Prostate gland (tissue), 2 donors: ENCODE results near the gene KLF6. TPM values are rescaled to one million over a fixed set of nuclear protein-coding genes. Genes with fewer than 3 reads are reported as not detected.

ENCODE experiments used
- DNase-seq: peaks from one replicate; pipeline ENCODE4 v3.0.0-alpha.2; 2019; ENCODE audit warnings: low spot score
- H3K27ac ChIP-seq, 2 donors: fragments of 200-600 bp; sonication (generic); 2 replicates each; pipeline ENCODE4 v1.5.1; 2017 to 2019
- H3K27me3 ChIP-seq: fragments of 200-600 bp; sonication (generic); replicated peaks from 2 replicates; pipeline ENCODE4 v1.5.1; 2019; ENCODE audit not compliant: insufficient read depth
- H3K36me3 ChIP-seq, 2 donors: fragments of 200-600 bp; sonication (generic); 1 replicate in 1 of 2; 2 replicates in 1 of 2; pipeline versions ENCODE4 v1.5.1 to v1.8.1; 2017 to 2019
- H3K4me1 ChIP-seq: fragments of 200-600 bp; sonication (generic); replicated peaks from 2 replicates; pipeline ENCODE4 v1.5.1; 2019
- H3K4me3 ChIP-seq, 2 donors: fragments of 200-600 bp; sonication (generic); 2 replicates each; pipeline ENCODE4 v1.5.1; 2017 to 2019
- H3K9me3 ChIP-seq: fragments of 200-600 bp; sonication (generic); 2 replicates; pipeline ENCODE4 v1.5.1; 2017
- POLR2A ChIP-seq: fragments of 450-650 bp; IDR thresholded peaks from one replicate; pipeline ENCODE4 v1.6.1; 2016; ENCODE audit warnings: antibody characterized with exemption, mild to moderate bottlenecking
- POLR2AphosphoS5 ChIP-seq: sonication (generic); formaldehyde crosslinking; IDR thresholded peaks from one replicate; pipeline ENCODE4 v1.6.1; 2017; ENCODE audit warnings: antibody characterized with exemption
- WGBS: methylation state at CpG from one replicate; pipeline ENCODE4 v1.1.5; 2018; 5-methylcytosine and 5-hydroxymethylcytosine counted together
- intact Hi-C: fragments of 100-400 bp; cut with DNase I; formaldehyde crosslinking; loops from one replicate; pipeline ENCODE4 v1.14.2; 2022
- total RNA-seq, 2 donors: library from RNA; depleted of rRNA; stranded (reverse); fragments of >200 nt; gene quantifications; one replicate each; pipeline ENCODE4 v1.1.0, GENCODE V29; 2016
- TF ChIP-seq, protein P1 (sequence below), 4 experiments: fragments of 200-600 bp in 2 of 4; fragments of 450-650 bp in 2 of 4; sonication (generic) in 2 of 4; IDR thresholded peaks; 1 replicate in 3 of 4; 2 replicates in 1 of 4; pipeline ENCODE4 v1.5.1; 2016 to 2019; ENCODE audit warnings: antibody characterized with exemption in 4 of 4, mild to moderate bottlenecking in 2 of 4, moderate library complexity in 2 of 4

Gene KLF6
- total RNA-seq, 2 donors from 2014 or later, result 17.5 to 42.3 TPM

DNA sequence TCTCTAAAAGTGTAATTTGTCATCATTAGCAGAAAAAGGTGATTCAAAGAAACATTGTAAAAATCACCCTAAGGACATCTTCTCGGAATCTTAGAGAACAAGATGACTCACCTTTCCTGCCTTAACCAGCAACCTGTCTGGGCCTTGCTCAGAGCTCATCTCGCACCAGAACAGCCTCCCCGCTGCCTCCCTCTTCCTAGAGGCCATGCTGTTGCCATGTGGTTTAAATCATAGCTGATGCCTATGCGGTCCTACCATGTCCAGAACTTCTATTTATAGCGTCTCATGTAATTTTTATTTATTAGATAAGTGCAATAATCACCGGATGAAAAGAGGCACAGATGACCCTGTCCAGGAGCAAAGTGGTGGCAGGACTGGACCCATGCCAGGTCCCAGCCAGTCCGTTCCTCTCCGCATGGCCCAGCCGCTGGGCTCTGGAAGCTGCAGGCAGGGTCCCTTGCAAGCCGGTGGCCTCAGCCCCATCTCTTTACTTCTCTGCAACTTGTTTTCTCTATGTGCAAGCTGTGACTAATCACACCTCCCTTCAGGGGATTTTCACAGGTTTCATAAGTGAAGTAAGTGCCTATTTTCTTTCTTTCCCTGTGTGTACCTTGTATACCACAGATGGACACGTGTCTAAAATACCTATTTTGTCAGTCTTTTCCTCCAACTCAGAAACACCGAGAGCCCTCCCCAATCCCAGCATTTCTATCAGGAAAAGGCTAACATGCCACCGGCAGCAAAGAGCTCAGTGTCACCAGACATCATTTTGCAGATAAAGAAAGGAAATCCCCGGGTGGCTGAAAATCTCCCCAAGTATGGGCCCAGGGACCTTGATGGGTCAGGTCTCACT lies 27.1 kb downstream of the KLF6 start:
- DNase-seq, result no peak
- Histone ChIP-seq H3K9me3 (no peaks in the 10 kb centered on the region), H3K27me3 (no peaks in the 10 kb centered on the region), H3K27ac (no peak overlapping the region), H3K4me3 (no peak overlapping the region), H3K36me3 (no peaks in the 10 kb centered on the region), H3K4me1 (no peaks in the 10 kb centered on the region)
- intact Hi-C loops, result no loop called here
- 83% methylated on average over 14 of the region's 14 CpGs for WGBS
- TF ChIP-seq, protein P1, sequence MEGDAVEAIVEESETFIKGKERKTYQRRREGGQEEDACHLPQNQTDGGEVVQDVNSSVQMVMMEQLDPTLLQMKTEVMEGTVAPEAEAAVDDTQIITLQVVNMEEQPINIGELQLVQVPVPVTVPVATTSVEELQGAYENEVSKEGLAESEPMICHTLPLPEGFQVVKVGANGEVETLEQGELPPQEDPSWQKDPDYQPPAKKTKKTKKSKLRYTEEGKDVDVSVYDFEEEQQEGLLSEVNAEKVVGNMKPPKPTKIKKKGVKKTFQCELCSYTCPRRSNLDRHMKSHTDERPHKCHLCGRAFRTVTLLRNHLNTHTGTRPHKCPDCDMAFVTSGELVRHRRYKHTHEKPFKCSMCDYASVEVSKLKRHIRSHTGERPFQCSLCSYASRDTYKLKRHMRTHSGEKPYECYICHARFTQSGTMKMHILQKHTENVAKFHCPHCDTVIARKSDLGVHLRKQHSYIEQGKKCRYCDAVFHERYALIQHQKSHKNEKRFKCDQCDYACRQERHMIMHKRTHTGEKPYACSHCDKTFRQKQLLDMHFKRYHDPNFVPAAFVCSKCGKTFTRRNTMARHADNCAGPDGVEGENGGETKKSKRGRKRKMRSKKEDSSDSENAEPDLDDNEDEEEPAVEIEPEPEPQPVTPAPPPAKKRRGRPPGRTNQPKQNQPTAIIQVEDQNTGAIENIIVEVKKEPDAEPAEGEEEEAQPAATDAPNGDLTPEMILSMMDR (IDR thresholded peaks at IDR 0.05), result no peak
- TF ChIP-seq POLR2A (no peak), POLR2AphosphoS5 (no peak)

DNA sequence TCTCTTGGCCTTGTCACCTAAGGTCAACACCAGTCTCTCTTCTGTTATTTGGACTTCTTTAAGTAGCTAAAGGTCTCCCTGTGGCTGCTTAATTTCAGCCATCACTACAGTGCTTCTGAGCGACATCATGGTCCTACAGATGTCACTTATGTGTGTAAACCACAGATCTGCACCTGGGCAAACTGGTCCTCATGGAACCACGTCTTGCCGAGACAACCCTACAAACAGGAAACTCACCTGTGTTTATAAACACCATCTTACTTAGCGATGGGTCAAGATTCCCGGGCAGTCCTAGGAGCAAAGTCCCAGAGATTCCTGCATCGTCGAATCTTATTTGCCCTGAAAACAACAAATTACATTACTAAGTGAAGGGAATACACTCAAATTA lies 27.8 kb downstream of the KLF6 start:
- no peak overlapping the region for H3K27ac ChIP-seq
- WGBS, result 95% methylated on average over 7 of the region's 7 CpGs
- no peaks in the 10 kb centered on the region for H3K27me3 ChIP-seq
- intact Hi-C loops, result no loop called here
- H3K9me3 ChIP-seq, result no peaks in the 10 kb centered on the region
- TF ChIP-seq POLR2A (no peak), POLR2AphosphoS5 (no peak)
- TF ChIP-seq, protein P1 (IDR thresholded peaks at IDR 0.05), result no peak
- H3K4me1 ChIP-seq, result no peaks in the 10 kb centered on the region
- no peak for DNase-seq
- H3K36me3 ChIP-seq, result no peaks in the 10 kb centered on the region
- no peak overlapping the region for H3K4me3 ChIP-seq

DNA sequence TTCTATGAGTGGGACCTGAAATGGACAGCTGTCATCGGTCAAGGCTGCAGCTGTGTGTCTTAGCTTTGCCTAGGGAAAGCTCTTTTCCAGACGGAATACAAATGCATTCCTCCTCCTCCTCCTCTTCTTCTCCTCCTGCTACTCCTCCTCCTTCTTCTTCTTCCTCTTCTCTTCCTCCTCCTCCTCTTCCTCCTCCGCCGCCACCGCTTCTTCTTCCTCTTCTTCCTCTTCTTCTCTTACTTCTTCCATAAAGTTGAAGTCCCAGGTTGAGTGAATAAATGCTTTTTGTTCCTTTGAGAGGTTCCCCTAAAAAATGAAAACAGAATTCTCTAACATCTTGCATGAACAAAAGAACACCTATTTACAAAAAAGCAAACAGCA lies 28.7 kb downstream of the KLF6 start:
- no peak for DNase-seq
- no peaks in the 10 kb centered on the region for H3K36me3 ChIP-seq
- WGBS, result 85% methylated on average over 5 of the region's 5 CpGs
- H3K27ac ChIP-seq, result no peak overlapping the region
- H3K9me3 ChIP-seq, result no peaks in the 10 kb centered on the region
- no peaks in the 10 kb centered on the region for H3K4me1 ChIP-seq
- H3K27me3 ChIP-seq, result no peaks in the 10 kb centered on the region
- TF ChIP-seq POLR2AphosphoS5, result no peak
- TF ChIP-seq, protein P1 (IDR thresholded peaks at IDR 0.05), result no peak
- TF ChIP-seq POLR2A, result no peak
- intact Hi-C loops, result no loop called here
- no peak overlapping the region for H3K4me3 ChIP-seq

DNA sequence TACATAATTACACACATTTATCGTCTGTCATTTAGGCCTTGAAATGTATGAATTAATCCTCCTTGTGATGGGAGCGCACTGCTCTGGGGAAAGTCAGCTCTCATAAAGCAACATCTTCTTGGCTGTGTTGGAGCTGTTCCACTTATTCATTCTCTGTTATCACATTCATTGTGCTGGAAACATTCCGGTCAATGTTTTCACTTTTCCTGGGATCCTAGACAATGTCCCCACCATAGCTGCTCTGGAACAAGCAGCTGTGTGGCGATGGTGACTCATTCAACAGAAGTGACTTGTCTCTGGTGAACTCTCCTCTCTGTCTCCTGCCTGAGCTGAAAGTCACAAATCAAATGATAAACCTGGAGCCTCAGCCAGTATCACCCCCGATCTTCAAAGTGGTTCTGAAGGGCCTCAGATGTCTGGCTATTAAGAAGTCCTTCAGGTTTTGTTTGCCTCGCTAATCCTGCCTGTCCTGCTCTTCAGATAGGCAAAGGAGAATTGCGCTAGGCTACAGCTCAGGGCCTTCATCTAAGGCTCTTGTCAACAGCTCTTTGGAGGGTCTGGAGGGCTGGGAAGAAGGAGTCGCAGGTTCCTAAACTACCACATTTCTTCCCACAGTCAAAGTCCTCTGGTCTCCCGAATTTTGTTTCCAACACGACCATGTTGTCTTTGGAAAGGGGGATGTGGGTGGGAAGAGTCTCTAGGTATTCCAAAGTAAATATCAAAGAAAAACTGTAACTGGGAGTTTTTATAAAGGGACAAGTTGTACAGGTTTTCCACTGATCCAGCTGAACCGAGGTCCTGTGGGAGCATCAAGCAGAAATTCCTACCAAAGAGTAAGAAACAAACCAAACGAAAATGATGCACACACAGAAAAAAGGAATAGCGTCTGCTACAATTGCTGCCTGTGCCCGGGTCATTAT lies 29.3 kb downstream of the KLF6 start:
- intact Hi-C loops, result no loop called here
- 76% methylated on average over 14 of the region's 14 CpGs for WGBS
- Histone ChIP-seq H3K27me3 (no peaks in the 10 kb centered on the region), H3K4me1 (no peaks in the 10 kb centered on the region), H3K9me3 (no peaks in the 10 kb centered on the region), H3K36me3 (no peaks in the 10 kb centered on the region), H3K4me3 (no peak overlapping the region), H3K27ac (no peak overlapping the region)
- TF ChIP-seq, protein P1 (IDR thresholded peaks at IDR 0.05), result no peak
- TF ChIP-seq POLR2A, result no peak
- TF ChIP-seq POLR2AphosphoS5, result no peak
- no peak for DNase-seq
